OCI-LY7 (cell line): ENCODE results near the gene KRTAP5-8. TPM values are rescaled to one million over a fixed set of nuclear protein-coding genes. Genes with fewer than 3 reads are reported as not detected.

Source experiments
- BruUV-seq: library from RNA; stranded (reverse); fragments of 400-500 nt; replicated peaks from 2 replicates; lab custom pipeline; 2021; lab: Mats Ljungman, UMichigan
- CTCF ChIA-PET: fragments of 300-600 bp; sonication (Branson Sonifier 250); formaldehyde crosslinking; loops from one replicate; lab custom pipeline; 2022; ENCODE audit warnings: antibody characterized with exemption; ENCODE audit not compliant: unreplicated experiment; lab: Charles Lee
- POLR2A ChIA-PET: fragments of 300-600 bp; sonication (Branson Sonifier 250); formaldehyde crosslinking; loops from one replicate; lab custom pipeline; 2022; ENCODE audit warnings: antibody characterized with exemption; lab: Charles Lee
- DNase-seq: peaks from one replicate; pipeline ENCODE4 v3.0.0-alpha.2; 2015; ENCODE audit warnings: low spot score
- H2AFZ ChIP-seq: fragments of 200-600 bp; sonication (generic), shearing (Covaris generic); 2 replicates; pipeline ENCODE4 v1.6.1; 2014; ENCODE audit warnings: mild to moderate bottlenecking, antibody characterized with exemption, low read length, moderate library complexity
- H3K27ac ChIP-seq: fragments of 200-600 bp; sonication (generic); 2 replicates; pipeline ENCODE4 v1.5.1; 2014; ENCODE audit warnings: mixed run types, low read depth, mild to moderate bottlenecking, moderate library complexity, low read length, inconsistent platforms; ENCODE audit not compliant: poor library complexity, severe bottlenecking
- H3K36me3 ChIP-seq: fragments of 200-600 bp; sonication (generic); 2 replicates; pipeline ENCODE4 v1.6.1; 2014; ENCODE audit warnings: mild to moderate bottlenecking, antibody characterized with exemption, low read length, moderate library complexity, mixed read lengths; ENCODE audit not compliant: insufficient read depth
- H3K4me1 ChIP-seq: fragments of 200-600 bp; sonication (generic); 2 replicates; pipeline ENCODE4 v1.5.1; 2014; ENCODE audit warnings: mild to moderate bottlenecking, low read length; ENCODE audit not compliant: insufficient read depth, poor library complexity, severe bottlenecking
- H3K4me2 ChIP-seq: fragments of 200-600 bp; sonication (generic); 2 replicates; pipeline ENCODE4 v1.6.1; 2014; ENCODE audit warnings: mild to moderate bottlenecking, low read length
- H3K4me3 ChIP-seq: fragments of 200-600 bp; sonication (generic); 2 replicates; pipeline ENCODE4 v1.5.1; 2014; ENCODE audit warnings: mild to moderate bottlenecking, low read depth, low read length; ENCODE audit not compliant: poor library complexity, severe bottlenecking
- H3K79me2 ChIP-seq: fragments of 200-600 bp; sonication (generic); 2 replicates; pipeline ENCODE4 v1.6.1; 2016; ENCODE audit warnings: low read depth, mild to moderate bottlenecking, low read length, moderate library complexity, mixed read lengths; ENCODE audit not compliant: insufficient read depth
- H3K9me2 ChIP-seq: fragments of 200-600 bp; sonication (generic); 2 replicates; pipeline ENCODE4 v1.6.1; 2016; ENCODE audit warnings: mild to moderate bottlenecking, low read length, mixed read lengths; ENCODE audit not compliant: insufficient read depth
- H3K9me3 ChIP-seq: fragments of 200-600 bp; sonication (generic); 2 replicates; pipeline ENCODE4 v1.6.1; 2014; ENCODE audit warnings: mild to moderate bottlenecking, mixed run types, low read length, mixed read lengths
- H4K20me1 ChIP-seq: fragments of 200-600 bp; sonication (generic); 2 replicates; pipeline ENCODE4 v1.6.1; 2014; ENCODE audit warnings: mild to moderate bottlenecking, antibody characterized with exemption, low read length, moderate library complexity, mixed read lengths; ENCODE audit not compliant: insufficient read depth
- EZH2phosphoT487 ChIP-seq: fragments of 200-600 bp; sonication (generic); IDR thresholded peaks from 2 replicates; pipeline ENCODE4 v1.6.1; 2018; ENCODE audit warnings: low read depth, borderline replicate concordance, mild to moderate bottlenecking, mixed run types, antibody characterized with exemption, low read length, moderate library complexity, mixed read lengths
- intact Hi-C: fragments of 100-400 bp; cut with micrococcal nuclease; formaldehyde crosslinking; loops from one replicate; pipeline ENCODE4 v1.10.0; 2022; ENCODE audit not compliant: unreplicated experiment
- total RNA-seq, 2 experiments: library from RNA; depleted of rRNA in 1 of 2; stranded (reverse); fragments of >200 nt in 1 of 2; shearing (Covaris generic) in 1 of 2; gene quantifications; 2 replicates each; pipeline ENCODE4 v1.2.3, GENCODE V29; 2014 to 2022
- TF ChIP-seq, protein P1 (sequence below): fragments of 200-600 bp; sonication (generic); conservative IDR thresholded peaks from 2 replicates; pipeline ENCODE4 v1.5.1; 2014; ENCODE audit warnings: mild to moderate bottlenecking, antibody characterized with exemption, low read length, moderate library complexity, mixed read lengths

Gene KRTAP5-8
- total RNA-seq, 2 experiments from 2014 or later, result not detected

- intact Hi-C loops, result no loop called here
- Histone ChIP-seq H3K9me3 (no peaks in the 10 kb centered on the region), H3K4me1 (no peaks in the 10 kb centered on the region), H3K9me2 (no peaks in the 10 kb centered on the region), H4K20me1 (no peaks in the 10 kb centered on the region), H3K4me2 (no peak overlapping the region), H2AFZ (no peak overlapping the region), H3K4me3 (no peak overlapping the region), H3K79me2 (no peaks in the 10 kb centered on the region), H3K27ac (no peak overlapping the region), H3K36me3 (no peaks in the 10 kb centered on the region)
- no peak for DNase-seq
- TF ChIP-seq, protein P1, sequence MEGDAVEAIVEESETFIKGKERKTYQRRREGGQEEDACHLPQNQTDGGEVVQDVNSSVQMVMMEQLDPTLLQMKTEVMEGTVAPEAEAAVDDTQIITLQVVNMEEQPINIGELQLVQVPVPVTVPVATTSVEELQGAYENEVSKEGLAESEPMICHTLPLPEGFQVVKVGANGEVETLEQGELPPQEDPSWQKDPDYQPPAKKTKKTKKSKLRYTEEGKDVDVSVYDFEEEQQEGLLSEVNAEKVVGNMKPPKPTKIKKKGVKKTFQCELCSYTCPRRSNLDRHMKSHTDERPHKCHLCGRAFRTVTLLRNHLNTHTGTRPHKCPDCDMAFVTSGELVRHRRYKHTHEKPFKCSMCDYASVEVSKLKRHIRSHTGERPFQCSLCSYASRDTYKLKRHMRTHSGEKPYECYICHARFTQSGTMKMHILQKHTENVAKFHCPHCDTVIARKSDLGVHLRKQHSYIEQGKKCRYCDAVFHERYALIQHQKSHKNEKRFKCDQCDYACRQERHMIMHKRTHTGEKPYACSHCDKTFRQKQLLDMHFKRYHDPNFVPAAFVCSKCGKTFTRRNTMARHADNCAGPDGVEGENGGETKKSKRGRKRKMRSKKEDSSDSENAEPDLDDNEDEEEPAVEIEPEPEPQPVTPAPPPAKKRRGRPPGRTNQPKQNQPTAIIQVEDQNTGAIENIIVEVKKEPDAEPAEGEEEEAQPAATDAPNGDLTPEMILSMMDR, result no peak
- no peak for TF ChIP-seq EZH2phosphoT487
- POLR2A ChIA-PET, result no interaction called here
- BruUV-seq, result no TSS peak
- CTCF ChIA-PET, result no interaction called here
Measured at GRCh38 chr11:71505781-71506180, 32.0 kb upstream of the KRTAP5-8 start.

DNA sequence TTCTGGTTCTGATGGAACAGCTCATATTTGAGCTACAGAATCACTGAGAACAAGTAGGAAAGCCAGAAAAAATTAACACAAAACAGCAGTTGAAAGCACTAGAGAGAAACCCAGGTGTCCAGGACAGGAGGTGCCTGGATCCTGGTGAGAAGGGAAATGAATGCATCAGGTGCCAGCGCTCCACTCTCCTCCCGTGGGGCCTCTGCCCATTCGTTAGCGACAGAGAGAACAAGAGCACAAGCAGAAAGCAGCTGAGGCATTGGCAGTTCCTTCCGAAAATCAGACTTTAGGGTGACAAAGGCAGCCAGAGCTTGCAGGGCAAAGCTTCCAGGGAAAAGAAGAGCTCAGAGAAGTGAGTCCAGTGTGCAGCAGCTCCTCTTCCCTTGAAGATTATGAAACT, 30.7 kb upstream of the KRTAP5-8 start:
- intact Hi-C loops, result no loop called here
- ChIA-PET POLR2A (interaction anchor here (0.6 kb wide), 1 partner anchor 479 kb away, joined by 3 read pairs; no protein-coding TSS in a partner anchor), CTCF (no interaction called here)
- H3K9me2 ChIP-seq, result no peaks in the 10 kb centered on the region
- H3K79me2 ChIP-seq, result no peaks in the 10 kb centered on the region
- no peak overlapping the region for H3K4me3 ChIP-seq
- no TSS peak for BruUV-seq
- no peak overlapping the region for H2AFZ ChIP-seq
- no peak overlapping the region for H3K4me2 ChIP-seq
- H3K9me3 ChIP-seq, result no peaks in the 10 kb centered on the region
- no peaks in the 10 kb centered on the region for H3K4me1 ChIP-seq
- no peaks in the 10 kb centered on the region for H3K36me3 ChIP-seq
- no peaks in the 10 kb centered on the region for H4K20me1 ChIP-seq
- no peak overlapping the region for H3K27ac ChIP-seq
- DNase-seq, result no peak
- TF ChIP-seq, protein P1, result no peak
- no peak for TF ChIP-seq EZH2phosphoT487

GRCh38 chr11:71518506-71519471, 19.0 kb upstream of the KRTAP5-8 start:
- Histone ChIP-seq H2AFZ (no peak overlapping the region), H3K27ac (no peak overlapping the region), H3K79me2 (no peaks in the 10 kb centered on the region), H3K9me3 (no peaks in the 10 kb centered on the region), H3K4me1 (no peaks in the 10 kb centered on the region), H3K4me2 (no peak overlapping the region), H4K20me1 (no peaks in the 10 kb centered on the region), H3K4me3 (no peak overlapping the region), H3K9me2 (no peaks in the 10 kb centered on the region), H3K36me3 (no peaks in the 10 kb centered on the region)
- TF ChIP-seq, protein P1, result no peak
- no peak for TF ChIP-seq EZH2phosphoT487
- intact Hi-C loops, result no loop called here
- CTCF ChIA-PET, result no interaction called here
- no TSS peak for BruUV-seq
- DNase-seq, result no peak
- POLR2A ChIA-PET, result no interaction called here
